ENCODE measurements around the gene HS1BP3. TPM values are rescaled to one million over a fixed set of nuclear protein-coding genes. Genes with fewer than 3 reads are reported as not detected.
A peak's percentile ranks its signal among the peaks of the same experiment; 100 is the strongest.

The HS1BP3 gene
- total RNA-seq, 1 donor from 2014 or later = 33.2 TPM

- peaks cover 33% of the 10 kb centered on the region for H3K27me3 Mint-ChIP-seq (ENCODE audit: low read depth)
- no peak overlapping the region for H3K4me3 Mint-ChIP-seq (ENCODE audit: unreplicated experiment)
- DNase-seq (ENCODE audit: low spot score) = peak; percentile 59
- H3K9me3 Mint-ChIP-seq (ENCODE audit: low read depth) = no peaks in the 10 kb centered on the region
- H3K4me1 Mint-ChIP-seq (ENCODE audit: low read depth) = peaks cover 19% of the 10 kb centered on the region
- no peaks in the 10 kb centered on the region for H3K36me3 Mint-ChIP-seq (ENCODE audit: low read depth)
- TF ChIP-seq, protein P1, sequence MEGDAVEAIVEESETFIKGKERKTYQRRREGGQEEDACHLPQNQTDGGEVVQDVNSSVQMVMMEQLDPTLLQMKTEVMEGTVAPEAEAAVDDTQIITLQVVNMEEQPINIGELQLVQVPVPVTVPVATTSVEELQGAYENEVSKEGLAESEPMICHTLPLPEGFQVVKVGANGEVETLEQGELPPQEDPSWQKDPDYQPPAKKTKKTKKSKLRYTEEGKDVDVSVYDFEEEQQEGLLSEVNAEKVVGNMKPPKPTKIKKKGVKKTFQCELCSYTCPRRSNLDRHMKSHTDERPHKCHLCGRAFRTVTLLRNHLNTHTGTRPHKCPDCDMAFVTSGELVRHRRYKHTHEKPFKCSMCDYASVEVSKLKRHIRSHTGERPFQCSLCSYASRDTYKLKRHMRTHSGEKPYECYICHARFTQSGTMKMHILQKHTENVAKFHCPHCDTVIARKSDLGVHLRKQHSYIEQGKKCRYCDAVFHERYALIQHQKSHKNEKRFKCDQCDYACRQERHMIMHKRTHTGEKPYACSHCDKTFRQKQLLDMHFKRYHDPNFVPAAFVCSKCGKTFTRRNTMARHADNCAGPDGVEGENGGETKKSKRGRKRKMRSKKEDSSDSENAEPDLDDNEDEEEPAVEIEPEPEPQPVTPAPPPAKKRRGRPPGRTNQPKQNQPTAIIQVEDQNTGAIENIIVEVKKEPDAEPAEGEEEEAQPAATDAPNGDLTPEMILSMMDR (IDR thresholded peaks at IDR 0.05) = no peak
- no peak overlapping the region for H3K27ac Mint-ChIP-seq (ENCODE audit: unreplicated experiment)
These were observed 5.7 kb upstream of the HS1BP3 start for GRCh38 chr2:20656561-20656960.

DNA sequence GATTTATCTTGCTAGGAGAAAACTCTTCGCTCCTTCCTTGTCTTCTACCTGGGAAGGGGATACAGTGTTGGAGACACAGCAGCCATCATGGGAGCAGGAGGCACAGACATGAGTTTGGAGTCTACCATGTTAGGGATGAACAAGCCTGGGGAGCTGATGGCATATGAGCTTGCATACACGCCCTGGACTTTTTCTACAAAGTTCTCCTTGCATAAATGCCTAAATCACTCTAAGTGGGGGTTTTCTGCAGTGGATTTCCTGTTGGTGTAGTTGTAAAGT is 3.6 kb upstream of the HS1BP3 start:
- Mint-ChIP-seq H3K4me3 (ENCODE audit: unreplicated experiment) (no peak overlapping the region), H3K4me1 (ENCODE audit: low read depth) (peaks cover 31% of the 10 kb centered on the region), H3K27me3 (ENCODE audit: low read depth) (peaks cover 18% of the 10 kb centered on the region), H3K36me3 (ENCODE audit: low read depth) (no peaks in the 10 kb centered on the region), H3K9me3 (ENCODE audit: low read depth) (no peaks in the 10 kb centered on the region), H3K27ac (ENCODE audit: unreplicated experiment) (no peak overlapping the region)
- no peak for DNase-seq (ENCODE audit: low spot score)
- TF ChIP-seq, protein P1 (IDR thresholded peaks at IDR 0.05) = no peak

DNA sequence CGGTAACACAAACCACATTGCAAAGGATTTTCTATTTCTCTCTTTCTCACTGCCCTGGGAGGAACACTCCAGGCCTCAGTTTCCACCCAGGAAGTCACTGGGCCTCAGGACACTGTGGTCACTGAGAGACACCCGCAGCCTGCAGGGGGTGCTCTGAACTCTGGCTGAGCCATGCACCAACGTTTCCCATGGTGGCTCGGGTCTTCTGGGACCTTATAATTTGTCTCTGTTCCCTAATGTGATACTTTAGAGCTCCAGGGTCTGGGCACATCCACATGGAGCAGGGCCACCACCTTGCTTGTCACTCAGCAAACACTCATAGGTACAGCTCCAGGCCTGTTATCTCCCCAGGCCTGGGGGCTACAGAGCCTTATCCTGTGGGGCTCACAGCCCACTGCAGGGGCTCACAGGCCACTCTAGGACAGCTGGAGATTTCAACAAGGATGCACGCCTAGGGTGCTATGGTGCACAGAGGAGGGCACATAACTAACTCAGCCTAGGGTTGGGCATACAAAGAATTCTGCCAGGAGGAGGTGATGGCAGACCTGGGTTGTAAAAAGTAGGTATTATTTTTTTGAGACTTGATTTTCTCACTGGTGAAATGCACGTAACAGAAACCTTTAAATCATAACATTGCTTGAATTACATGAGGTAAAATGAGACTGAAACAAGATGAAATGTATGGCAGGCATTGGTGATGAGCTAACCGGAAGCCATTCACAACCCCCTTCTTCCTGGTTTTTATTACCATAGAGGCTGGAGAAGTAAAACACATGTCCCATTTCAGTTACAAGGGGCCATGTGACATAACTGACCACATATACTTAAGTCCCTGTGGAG is 3.0 kb upstream of the HS1BP3 start:
- TF ChIP-seq, protein P1 (IDR thresholded peaks at IDR 0.05) = peak; percentile 3
- no peaks in the 10 kb centered on the region for H3K9me3 Mint-ChIP-seq (ENCODE audit: low read depth)
- H3K27ac Mint-ChIP-seq (ENCODE audit: unreplicated experiment) = no peak overlapping the region
- peaks cover 36% of the 10 kb centered on the region for H3K4me1 Mint-ChIP-seq (ENCODE audit: low read depth)
- no peak overlapping the region for H3K4me3 Mint-ChIP-seq (ENCODE audit: unreplicated experiment)
- peak; percentile 33 for DNase-seq (ENCODE audit: low spot score)
- peaks cover 14% of the 10 kb centered on the region for H3K27me3 Mint-ChIP-seq (ENCODE audit: low read depth)
- H3K36me3 Mint-ChIP-seq (ENCODE audit: low read depth) = no peaks in the 10 kb centered on the region

DNA sequence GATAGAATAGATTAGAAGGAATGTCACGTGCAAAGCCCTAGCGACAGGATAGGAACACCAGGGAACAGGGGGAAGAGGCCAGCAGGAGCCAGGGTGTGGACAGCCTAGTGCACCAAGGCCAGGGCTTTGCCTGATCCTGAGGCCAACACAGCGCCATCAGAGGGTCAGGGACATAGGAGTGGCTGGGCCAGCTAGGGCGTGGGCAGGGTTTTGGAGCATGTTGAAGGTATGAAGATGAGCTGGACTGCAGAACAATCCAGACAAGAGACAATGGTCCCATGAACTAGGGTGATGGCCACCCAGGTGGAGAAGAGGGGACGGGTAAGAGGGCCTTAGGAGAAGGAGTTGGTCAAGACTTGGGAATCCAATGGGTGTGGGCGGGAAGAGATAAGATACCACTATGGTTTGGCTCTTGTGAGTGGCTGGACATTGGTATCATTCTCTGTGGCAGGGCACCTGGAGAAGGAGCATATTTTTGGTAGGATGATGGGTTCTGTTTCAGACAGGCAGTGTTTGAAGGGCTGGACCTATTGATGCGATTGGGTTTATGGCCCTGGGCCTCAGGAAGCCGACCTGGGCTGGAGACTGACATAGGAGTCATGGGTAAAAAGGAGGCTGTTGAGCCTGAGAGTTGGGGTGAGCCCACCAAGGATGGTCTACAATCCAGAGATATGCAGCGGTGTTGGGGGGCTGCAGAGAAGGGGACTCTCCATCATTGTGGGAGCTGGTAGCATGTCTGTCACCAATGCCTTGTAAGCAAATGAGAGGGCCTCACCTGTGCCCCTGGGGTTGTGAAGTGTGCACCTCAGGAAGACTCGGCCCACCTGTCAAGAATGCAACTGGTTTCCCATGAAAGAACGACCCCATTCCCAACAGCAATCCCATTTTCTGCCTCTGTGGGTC is 2.0 kb upstream of the HS1BP3 start:
- no peaks in the 10 kb centered on the region for H3K36me3 Mint-ChIP-seq (ENCODE audit: low read depth)
- peak; percentile 68 for DNase-seq (ENCODE audit: low spot score)
- TF ChIP-seq, protein P1 (IDR thresholded peaks at IDR 0.05) = no peak
- peaks cover 46% of the 10 kb centered on the region for H3K4me1 Mint-ChIP-seq (ENCODE audit: low read depth)
- peak overlapping the region; percentile 91 for H3K27ac Mint-ChIP-seq (ENCODE audit: unreplicated experiment)
- peaks cover 7% of the 10 kb centered on the region for H3K27me3 Mint-ChIP-seq (ENCODE audit: low read depth)
- H3K4me3 Mint-ChIP-seq (ENCODE audit: unreplicated experiment) = no peak overlapping the region
- no peaks in the 10 kb centered on the region for H3K9me3 Mint-ChIP-seq (ENCODE audit: low read depth)

DNA sequence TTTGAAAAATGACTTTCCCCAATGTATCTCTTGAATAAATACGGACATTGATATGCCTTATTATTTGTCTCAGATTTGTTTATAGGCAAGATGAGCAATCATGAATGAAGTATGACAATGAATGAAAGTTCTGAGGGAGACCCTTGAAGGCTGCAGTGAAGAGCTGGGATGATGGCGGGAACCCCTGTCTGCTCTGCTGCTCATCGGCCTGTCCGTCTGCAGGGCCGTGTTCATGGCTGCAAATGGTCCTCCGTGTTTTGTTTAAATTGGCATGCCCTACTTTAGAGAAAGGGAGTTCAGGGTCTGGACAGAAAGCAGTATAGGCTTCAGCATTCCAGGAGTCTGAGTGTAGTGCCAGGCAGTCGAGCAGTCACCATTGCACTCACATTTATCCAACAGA is 1.2 kb upstream of the HS1BP3 start:
- DNase-seq (ENCODE audit: low spot score) = peak; percentile 42
- H3K4me3 Mint-ChIP-seq (ENCODE audit: unreplicated experiment) = peak overlapping the region; percentile 41
- peaks cover 6% of the 10 kb centered on the region for H3K27me3 Mint-ChIP-seq (ENCODE audit: low read depth)
- H3K36me3 Mint-ChIP-seq (ENCODE audit: low read depth) = no peaks in the 10 kb centered on the region
- TF ChIP-seq, protein P1 (IDR thresholded peaks at IDR 0.05) = no peak
- no peaks in the 10 kb centered on the region for H3K9me3 Mint-ChIP-seq (ENCODE audit: low read depth)
- peak overlapping the region; percentile 91 for H3K27ac Mint-ChIP-seq (ENCODE audit: unreplicated experiment)
- peaks cover 52% of the 10 kb centered on the region for H3K4me1 Mint-ChIP-seq (ENCODE audit: low read depth)
